ENCODE data around the gene GALNT17. TPM values are rescaled to one million over a fixed set of nuclear protein-coding genes. Genes with fewer than 3 reads are reported as not detected.

The GALNT17 gene
- polyA plus RNA-seq, 2 of the 4 experiments (the other 2 are of a cell fraction): not detected

DNA sequence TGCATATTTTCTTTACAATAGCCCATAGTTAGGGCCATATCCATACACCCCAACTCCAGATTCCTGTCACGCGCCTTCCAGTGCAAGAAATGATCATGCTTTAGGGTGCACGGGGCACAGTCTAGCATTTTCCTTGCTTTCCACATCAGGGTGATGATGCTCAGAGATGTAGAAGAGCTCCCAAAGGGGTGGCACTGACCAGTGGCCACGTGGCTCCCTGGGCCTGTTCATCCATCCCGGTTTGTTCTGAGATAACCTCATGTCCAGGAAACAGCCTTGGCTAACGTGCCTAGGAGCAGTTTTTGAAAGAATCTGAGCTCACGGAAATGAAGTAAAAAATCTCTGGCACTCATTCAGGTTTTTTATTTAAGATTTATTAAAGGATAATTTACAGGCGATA lies 139.3 kb downstream of the GALNT17 start (continued):
- no peak for TF ChIP-seq ELK1 (IDR thresholded peaks at IDR 0.05; ENCODE audit: low read depth, low read length)
- TF ChIP-seq EP300 (IDR thresholded peaks at IDR 0.05): no peak
- TF ChIP-seq KDM1A (IDR thresholded peaks at IDR 0.05; ENCODE audit: low read depth): no peak
- TF ChIP-seq RCOR1 (IDR thresholded peaks at IDR 0.05; ENCODE audit: low read depth, low read length): no peak

DNA sequence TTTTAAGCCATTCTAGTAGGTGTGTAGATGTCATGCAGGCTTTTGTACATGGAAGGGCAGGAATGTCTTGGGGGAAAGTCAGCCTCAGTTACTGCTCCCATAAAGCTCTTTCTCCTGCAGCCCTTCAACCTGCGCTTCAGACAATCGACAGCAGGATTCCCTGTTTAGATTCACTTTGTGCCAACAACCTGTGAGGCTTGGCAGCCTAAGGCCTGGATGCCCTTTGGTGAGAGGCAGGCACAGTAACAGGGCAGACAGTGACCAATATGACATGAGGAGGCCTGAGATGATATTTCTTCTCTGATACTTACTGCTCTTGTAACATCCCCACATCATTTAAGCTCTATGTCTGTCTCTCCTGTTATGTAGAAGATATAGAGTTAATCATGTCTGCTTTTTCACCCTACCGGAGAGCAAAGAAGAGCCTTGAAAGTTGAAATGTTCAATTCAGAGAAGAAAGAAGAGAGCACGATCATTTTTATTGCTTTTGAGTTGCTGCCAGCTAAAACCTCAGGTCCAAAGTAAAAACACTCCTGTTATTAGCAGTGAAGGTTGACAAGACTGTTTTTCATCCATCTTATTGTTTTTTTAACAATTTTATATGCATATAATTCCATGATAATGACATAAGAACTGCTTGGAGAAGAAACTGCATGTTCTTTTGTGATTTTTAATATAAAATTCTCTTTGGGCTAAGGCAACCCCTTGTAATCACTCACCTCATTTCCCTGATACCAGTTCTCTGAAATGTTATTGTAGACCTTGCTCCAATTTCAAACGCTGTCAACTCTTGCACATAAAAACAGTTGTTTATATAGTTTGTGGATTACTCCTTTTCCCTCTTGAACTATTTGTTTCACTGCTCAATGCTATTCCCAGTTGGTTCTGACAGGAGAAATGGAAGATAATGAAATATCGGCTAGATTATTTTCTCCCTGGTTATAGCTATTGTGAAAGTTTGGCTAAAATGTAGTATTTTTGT lies 140.9 kb downstream of the GALNT17 start:
- no peak overlapping the region for H3K4me2 ChIP-seq
- no peak overlapping the region for H3K4me3 ChIP-seq
- ATAC-seq: no peak
- no peak for DNase-seq (ENCODE audit: low read depth in 1 of 2, low spot score in 1 of 2)
- TF ChIP-seq ESRRA (IDR thresholded peaks at IDR 0.05; ENCODE audit: borderline replicate concordance, low read length) (no peak), EP300 (IDR thresholded peaks at IDR 0.05) (no peak), RARB (CRISPR knock-in tag; IDR thresholded peaks at IDR 0.05) (no peak), SMC3 (IDR thresholded peaks at IDR 0.05) (no peak), BCL3 (IDR thresholded peaks at IDR 0.05) (no peak), RAD21 (conservative IDR thresholded peaks at IDR 0.05 in 1 of 2, IDR thresholded peaks at IDR 0.05 in 1 of 2) (no peak)
- 21% methylated on average over 6 of the region's 6 CpGs for WGBS (ENCODE audit: missing lambda C conversion rate)
- no peak overlapping the region for H3K27ac ChIP-seq
- FAIRE-seq: no peak
- ChIA-PET CTCF (interaction anchor here (0.8 kb wide), 1 partner anchor 12 kb away, joined by 3 read pairs; no protein-coding TSS in a partner anchor), POLR2A (no interaction called here)
- H3K9me3 ChIP-seq: peaks cover 8% of the 10 kb centered on the region; the same call in 1 of the 3 replicates
- H3K4me1 ChIP-seq: no peaks in the 10 kb centered on the region

DNA sequence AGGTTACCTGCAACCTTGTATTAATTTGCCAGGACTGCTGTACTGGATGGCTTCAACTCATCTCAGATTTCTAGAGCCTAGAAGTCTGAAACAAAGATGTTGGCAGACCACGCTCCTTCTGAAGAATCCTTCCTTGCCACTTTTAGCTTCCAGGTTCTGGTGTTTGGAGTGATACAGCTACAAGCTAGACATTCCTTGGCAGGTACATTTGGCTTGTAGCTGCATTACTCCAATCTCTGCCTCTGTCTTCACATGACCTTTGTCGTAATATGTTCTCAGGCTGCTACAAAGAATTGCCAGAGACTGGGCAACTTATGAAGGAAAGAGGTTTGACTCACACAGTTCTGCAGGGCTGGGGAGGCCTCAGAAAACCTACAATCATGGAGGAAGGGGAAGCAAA lies 146.3 kb downstream of the GALNT17 start:
- TF ChIP-seq NPAS2 (CRISPR knock-in tag; IDR thresholded peaks at IDR 0.05; ENCODE audit: borderline replicate concordance) (no peak), KDM1A (IDR thresholded peaks at IDR 0.05; ENCODE audit: low read depth) (no peak), TP53 (CRISPR knock-in tag; IDR thresholded peaks at IDR 0.05) (no peak), ZNF302 (CRISPR knock-in tag; IDR thresholded peaks at IDR 0.05) (no peak), RNF2 (IDR thresholded peaks at IDR 0.05; ENCODE audit: borderline replicate concordance, low read depth) (no peak), POLR2A (IDR thresholded peaks at IDR 0.05; ENCODE audit: low read length) (no peak), JUNB (IDR thresholded peaks at IDR 0.05) (no peak), CBX8 (IDR thresholded peaks at IDR 0.05) (no peak), ATOH8 (CRISPR knock-in tag; IDR thresholded peaks at IDR 0.05; ENCODE audit: low read depth) (no peak), CHD2 (IDR thresholded peaks at IDR 0.05; ENCODE audit: low read length, partially characterized antibody) (no peak), RARB (CRISPR knock-in tag; IDR thresholded peaks at IDR 0.05) (no peak), NR3C1 (IDR thresholded peaks at IDR 0.05) (no peak), ZSCAN20 (CRISPR knock-in tag; IDR thresholded peaks at IDR 0.05) (no peak), RFX5 (IDR thresholded peaks at IDR 0.05) (no peak), HEYL (CRISPR knock-in tag; IDR thresholded peaks at IDR 0.05) (no peak)
- TF ChIP-seq, protein P1, sequence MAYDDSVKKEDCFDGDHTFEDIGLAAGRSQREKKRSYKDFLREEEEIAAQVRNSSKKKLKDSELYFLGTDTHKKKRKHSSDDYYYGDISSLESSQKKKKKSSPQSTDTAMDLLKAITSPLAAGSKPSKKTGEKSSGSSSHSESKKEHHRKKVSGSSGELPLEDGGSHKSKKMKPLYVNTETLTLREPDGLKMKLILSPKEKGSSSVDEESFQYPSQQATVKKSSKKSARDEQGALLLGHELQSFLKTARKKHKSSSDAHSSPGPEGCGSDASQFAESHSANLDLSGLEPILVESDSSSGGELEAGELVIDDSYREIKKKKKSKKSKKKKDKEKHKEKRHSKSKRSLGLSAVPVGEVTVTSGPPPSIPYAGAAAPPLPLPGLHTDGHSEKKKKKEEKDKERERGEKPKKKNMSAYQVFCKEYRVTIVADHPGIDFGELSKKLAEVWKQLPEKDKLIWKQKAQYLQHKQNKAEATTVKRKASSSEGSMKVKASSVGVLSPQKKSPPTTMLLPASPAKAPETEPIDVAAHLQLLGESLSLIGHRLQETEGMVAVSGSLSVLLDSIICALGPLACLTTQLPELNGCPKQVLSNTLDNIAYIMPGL (CRISPR knock-in tag; IDR thresholded peaks at IDR 0.05; ENCODE audit: borderline replicate concordance): no peak
- FAIRE-seq (no peak), ATAC-seq (no peak), DNase-seq (ENCODE audit: low read depth in 1 of 2, low spot score in 1 of 2) (no peak)
- POLR2A ChIA-PET: no interaction called here
- no peaks in the 10 kb centered on the region for H3K4me1 ChIP-seq
- H3K4me3 ChIP-seq: no peak overlapping the region
- WGBS (ENCODE audit: missing lambda C conversion rate): 3% methylated on average over 2 of the region's 2 CpGs
- no peak overlapping the region for H3K27ac ChIP-seq
- H3K9me3 ChIP-seq: peaks cover 2% of the 10 kb centered on the region; the same call in 1 of the 3 replicates
- H3K4me2 ChIP-seq: no peak overlapping the region
- CTCF ChIA-PET: no interaction called here
